Stimulated activated CD8-positive, alpha-beta memory T cell treated with anti-CD3 and anti-CD28 coated beads, Interleukin-12 subunit alpha, Interleukin-12 subunit beta, amount 100 ng/mL, for 24 hours (primary cell): ENCODE results near the gene MRPL50.
"Not testable (repeated sequence)": the region's sequence is repeated elsewhere in the genome, so short reads cannot be mapped to it uniquely, and the experiment has no call there.

ENCODE experiments used
- DNase-seq: peaks from one replicate; pipeline ENCODE4 v3.0.0-alpha.2; 2020; ENCODE audit errors: extremely low read depth

MRPL50 gene

GRCh38 chr9:101417977-101418376 lies 19.6 kb upstream of the MRPL50 start:
- DNase-seq: no peak

DNA sequence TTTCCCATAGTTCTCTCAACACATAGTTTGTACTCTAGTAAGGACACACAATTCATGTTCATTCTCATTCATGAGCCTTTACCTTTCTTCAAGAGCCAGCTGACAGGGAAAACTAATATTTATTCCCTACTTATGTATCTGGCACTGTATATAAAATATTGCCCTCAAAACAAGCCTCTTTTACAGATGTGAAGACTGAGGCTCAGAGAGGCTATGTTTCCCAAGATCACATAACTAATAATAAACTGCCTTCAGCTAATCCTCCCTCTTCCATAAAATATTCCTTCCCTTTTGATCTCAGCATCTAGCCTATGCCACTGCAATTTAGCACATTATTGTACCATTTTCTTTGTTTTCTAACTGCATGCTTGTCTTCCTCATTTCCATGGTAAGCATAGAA lies 19.0 kb upstream of the MRPL50 start:
- no peak for DNase-seq

DNA sequence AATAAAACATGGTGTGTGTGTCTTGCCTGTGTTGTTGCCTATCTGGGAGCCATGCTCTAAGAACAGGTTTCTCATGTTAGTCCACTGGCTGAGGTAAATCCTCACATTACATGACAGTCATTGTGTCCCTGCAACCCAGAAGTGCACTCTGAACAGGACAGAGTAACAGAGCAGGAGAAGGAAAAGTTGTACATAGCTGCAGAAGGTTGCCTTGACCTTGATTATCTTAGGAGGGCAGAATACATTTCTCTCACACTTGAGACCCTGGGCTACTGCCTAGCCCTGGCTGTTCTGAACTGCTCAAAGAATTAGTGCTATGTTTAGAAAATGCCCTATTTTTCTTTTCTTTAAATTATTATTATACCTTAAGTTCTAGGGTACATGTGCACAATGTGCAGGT lies 17.2 kb upstream of the MRPL50 start:
- no peak for DNase-seq

DNA sequence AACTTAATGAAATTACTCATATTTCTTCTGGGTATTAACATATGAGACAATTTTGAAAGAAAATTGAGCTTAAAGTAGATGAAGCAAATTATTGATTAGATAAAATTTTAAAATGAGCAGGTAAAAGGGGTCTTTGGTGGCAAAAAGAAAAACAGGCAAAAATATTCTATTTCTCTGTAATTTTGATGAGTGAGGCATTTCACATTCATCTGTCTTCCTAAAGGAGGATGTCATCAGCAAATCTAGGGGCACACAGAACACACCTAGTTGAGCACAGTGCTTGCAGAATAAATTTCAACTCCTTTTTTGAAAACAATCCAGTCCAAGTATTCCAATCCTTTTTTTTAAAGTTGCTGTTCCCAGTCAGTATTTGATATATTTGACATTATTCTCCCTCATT lies 16.4 kb upstream of the MRPL50 start:
- DNase-seq: no peak

DNA sequence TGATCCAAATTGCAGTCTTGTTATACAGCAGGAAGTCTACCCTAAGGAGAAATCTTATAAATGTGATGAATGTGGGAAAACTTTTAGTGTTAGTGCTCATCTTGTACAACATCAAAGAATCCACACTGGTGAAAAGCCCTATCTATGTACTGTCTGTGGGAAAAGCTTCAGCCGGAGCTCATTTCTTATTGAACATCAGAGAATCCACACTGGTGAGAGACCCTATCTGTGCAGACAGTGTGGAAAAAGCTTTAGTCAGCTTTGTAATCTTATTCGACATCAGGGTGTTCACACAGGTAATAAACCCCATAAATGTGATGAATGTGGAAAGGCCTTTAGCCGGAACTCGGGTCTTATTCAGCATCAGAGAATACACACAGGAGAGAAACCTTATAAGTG lies 10.7 kb upstream of the MRPL50 start:
- no peak for DNase-seq

GRCh38 chr9:101408374-101409078 lies 10.1 kb upstream of the MRPL50 start:
- no peak for DNase-seq

- no peak for DNase-seq
Observed at GRCh38 chr9:101403516-101404285, 5.3 kb upstream of the MRPL50 start.

DNA sequence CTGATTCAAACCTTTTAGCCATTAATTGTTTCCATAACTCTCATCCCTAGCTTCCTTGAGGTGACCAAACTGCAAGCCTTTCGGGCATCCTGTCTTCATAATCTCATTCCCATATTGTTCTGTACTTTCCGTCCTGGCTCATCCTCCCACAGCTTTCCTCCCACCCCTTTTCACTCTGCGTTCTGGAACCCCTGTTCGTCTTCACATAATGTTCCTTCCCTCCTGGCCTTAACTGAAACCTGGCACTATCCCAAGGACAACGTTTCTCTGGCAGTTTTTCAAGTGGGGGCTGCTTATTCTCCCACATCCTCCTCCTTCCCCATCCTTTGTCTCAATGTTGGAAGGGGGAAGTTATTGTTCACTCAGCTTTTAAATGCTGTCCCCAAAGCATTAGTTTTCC lies 1.7 kb upstream of the MRPL50 start:
- DNase-seq: no peak

DNA sequence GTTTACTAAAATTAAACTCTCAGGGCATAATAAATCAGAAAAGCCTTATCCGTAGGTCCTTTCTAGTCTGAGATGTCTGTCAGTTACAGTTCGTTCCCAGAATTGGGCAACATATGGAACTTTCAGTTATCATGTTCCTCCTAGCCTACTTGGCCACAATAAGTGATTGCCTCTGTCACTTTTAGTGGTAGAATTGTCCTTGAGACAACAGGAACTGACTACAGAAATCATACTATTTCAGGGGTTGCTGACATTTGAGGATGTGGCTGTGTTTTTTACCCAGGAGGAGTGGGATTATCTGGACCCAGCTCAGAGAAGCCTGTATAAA lies 1.2 kb upstream of the MRPL50 start:
- no peak for DNase-seq

DNA sequence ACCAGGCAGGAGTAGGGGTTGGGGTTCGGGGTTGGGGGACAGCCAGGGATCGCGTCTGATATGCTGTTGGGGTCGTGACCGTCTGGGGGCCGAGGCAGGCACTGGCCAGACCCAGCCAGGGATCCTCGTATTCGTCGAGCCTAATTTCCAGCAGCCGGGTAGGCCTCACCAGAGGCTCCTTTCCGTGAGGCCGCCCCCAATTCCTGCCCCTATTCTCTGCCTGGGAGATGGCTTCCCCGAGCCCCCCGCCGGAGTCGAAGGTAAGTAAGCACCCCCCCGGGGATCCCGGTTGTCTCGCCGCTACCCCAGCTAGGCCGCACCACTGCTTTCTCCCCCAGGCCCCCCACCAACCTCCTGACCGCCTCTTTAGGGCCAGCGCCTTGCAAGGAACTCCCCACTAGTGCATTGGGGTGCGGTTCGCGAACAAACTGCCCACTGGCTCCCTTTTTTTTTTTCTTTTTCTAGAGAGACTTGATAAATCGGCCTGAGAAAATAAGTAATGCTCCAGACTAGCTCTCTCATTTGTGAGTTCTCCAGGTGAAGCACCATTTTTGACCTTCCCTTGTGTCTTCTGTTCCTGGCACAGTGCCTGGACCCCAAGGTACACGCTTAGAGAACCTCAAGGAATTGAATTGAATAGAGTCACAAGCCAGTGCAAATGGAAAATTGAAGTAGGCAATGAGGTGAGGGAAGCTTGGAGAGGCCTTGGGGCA lies 668 bp upstream of the MRPL50 start:
- no peak for DNase-seq

- DNase-seq: no peak
Observed at GRCh38 chr9:101397746-101398067, 711 bp downstream of the MRPL50 start.

DNA sequence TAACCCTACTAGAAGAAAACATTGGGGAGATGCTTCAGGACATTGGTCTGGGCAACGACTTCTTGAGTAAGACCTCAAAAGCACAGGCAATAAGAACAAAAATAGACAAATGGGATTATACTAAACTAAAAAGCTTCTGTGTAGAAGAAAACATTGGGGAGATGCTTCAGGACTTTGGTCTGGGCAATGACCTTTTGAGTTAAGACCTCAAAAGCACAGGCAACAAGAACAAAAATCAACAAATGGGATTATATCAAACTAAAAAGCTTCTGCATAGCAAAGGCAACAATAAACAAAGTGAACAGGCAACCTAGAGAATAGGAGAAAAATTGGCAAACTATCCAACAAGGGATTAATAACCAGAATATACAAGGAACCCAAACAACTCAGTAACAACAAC lies 3.7 kb downstream of the MRPL50 start:
- no peak for DNase-seq

GRCh38 chr9:101393135-101393534 lies 5.3 kb downstream of the MRPL50 start:
- DNase-seq: no peak

DNA sequence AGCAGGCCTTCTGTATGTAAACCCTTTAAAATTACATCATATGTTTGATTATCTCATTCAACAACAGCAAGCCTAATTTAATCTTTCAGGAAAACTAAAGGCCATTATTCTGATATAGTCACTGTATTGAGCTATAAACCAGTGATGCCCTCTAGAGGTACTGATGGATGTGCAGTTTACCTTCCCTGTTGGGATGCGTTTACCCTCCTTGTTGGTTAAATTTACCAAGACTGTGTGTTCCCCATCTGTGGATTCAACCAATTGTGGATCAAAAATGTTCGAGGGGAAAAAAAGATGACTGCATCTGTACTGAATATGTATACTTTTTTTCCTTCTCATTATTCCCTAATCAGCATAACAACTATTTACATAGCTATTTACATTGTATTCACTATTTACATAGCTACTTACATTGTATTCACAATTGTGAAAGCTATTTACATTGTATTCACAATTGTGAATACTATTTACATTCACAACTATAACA lies 9.9 kb downstream of the MRPL50 start:
- DNase-seq: no peak

DNA sequence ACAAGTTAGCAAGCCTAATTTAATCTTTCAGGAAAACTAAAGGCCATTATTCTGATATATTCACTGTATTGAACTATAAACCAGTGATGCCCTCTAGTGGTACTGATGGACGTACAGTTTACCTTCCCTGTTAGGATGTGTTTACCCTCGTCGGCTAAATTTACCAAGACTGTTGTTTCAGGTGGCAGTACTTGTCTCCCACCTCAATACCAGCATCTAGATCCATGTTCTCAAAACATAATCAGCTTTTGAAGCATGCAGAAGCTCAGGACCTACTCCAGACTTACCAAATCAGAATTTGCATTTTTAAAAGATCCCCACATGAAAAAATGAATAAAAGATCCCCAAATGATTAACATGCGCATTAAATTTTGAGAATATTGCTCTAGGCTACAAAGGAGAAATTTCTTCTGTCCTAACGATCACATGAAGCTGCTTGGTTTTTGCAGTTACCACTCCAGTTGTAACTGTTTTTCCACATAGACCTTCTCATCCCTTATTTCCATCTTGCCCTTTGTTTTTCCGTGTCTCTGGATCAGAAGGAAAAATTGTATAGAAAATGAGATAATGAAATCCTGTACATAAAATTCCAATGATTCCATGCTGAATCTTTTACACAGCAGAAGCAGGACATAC lies 10.4 kb downstream of the MRPL50 start:
- no peak for DNase-seq

- not testable (repeated sequence) for DNase-seq
Observed at GRCh38 chr9:101384873-101385536, 13.4 kb downstream of the MRPL50 start, which contains the start of gene BAAT. Gene BAAT (minus strand): TSS chr9:101385006. CDS start chr9:101371404, 13,602 bp downstream.

DNA sequence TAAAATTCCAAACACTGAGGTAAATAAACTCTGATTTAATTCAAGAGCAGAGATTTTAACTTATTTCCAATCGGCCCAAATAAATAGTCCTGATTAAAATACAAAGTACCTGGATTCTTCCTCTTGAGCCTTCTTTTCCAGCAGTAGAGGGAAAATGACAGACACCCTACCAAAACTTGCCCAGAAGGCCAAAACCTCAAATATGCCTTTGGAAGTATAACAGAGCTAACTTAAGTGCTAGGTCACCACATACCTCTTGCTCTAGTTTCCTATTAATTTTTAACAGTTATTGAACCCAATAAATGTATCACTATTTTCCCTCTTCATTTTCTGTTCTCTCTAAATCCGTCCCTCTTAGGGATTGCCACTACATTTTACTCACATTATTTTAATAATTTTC lies 15.1 kb downstream of the MRPL50 start:
- DNase-seq: no peak

GRCh38 chr9:101381833-101382342 lies 16.5 kb downstream of the MRPL50 start:
- no peak for DNase-seq

DNA sequence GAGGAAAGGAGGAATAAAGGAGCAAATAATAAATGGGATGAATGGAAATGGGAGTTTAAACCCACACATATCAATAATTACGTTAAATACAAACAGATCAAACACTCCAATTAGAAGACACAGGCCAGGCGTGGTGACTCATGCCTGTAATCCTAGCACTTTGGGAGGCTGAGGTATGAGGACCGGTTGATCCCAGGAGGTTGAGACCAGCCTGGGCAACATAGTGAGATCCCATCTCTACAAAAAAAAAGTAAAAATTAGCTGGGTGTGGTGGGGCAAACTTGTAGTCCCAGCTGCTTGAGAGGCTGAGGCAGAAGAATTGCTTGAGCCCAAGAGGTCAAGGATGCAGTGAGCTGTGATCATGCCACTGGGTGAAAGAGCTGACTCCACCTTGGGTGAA lies 17.3 kb downstream of the MRPL50 start:
- no peak for DNase-seq

- DNase-seq: no peak
Observed at GRCh38 chr9:101380295-101380694, 18.1 kb downstream of the MRPL50 start.

GRCh38 chr9:101376111-101376848 lies 22.1 kb downstream of the MRPL50 start:
- DNase-seq: no peak
